Gastrocnemius medialis (tissue), 4 donors: ENCODE data around the gene SEMA4C. TPM values are rescaled to one million over a fixed set of nuclear protein-coding genes. Genes with fewer than 3 reads are reported as not detected.

ENCODE experiments used
- ATAC-seq, 2 donors: fragments of 150-250 bp; one replicate each; pipeline ENCODE4 v1.9.1; 2016
- DNase-seq, 2 donors: peaks; one replicate each; pipeline ENCODE4 v3.0.0-alpha.2; 2019
- H3K27ac ChIP-seq, 4 donors: fragments of 200-600 bp; sonication (generic); 1 replicate in 1 of 4; 2 replicates in 3 of 4; pipeline ENCODE4 v1.5.1; 2016 to 2018; ENCODE audit warnings: mild to moderate bottlenecking in 2 of 4, moderate library complexity in 1 of 4
- H3K27me3 ChIP-seq, 3 donors: fragments of 200-600 bp; sonication (generic) in 2 of 3; 1 replicate in 1 of 3; 2 replicates in 2 of 3; pipeline versions ENCODE4 v1.5.1 to v1.6.0; 2016 to 2019; ENCODE audit warnings: mild to moderate bottlenecking in 1 of 3, moderate library complexity in 1 of 3
- H3K36me3 ChIP-seq, 2 donors: fragments of 200-600 bp; sonication (generic) in 1 of 2; one replicate each; pipeline ENCODE4 v1.5.1; 2017 to 2018
- H3K4me1 ChIP-seq, 2 donors: fragments of 200-600 bp; sonication (generic) in 1 of 2; one replicate each; pipeline ENCODE4 v1.5.1; 2016 to 2017; ENCODE audit warnings: mild to moderate bottlenecking in 2 of 2
- H3K4me3 ChIP-seq, 4 donors: fragments of 200-600 bp; sonication (generic) in 3 of 4; 1 replicate in 1 of 4; 2 replicates in 3 of 4; pipeline ENCODE4 v1.5.1; 2016 to 2019; ENCODE audit warnings: mild to moderate bottlenecking in 2 of 4
- H3K9me3 ChIP-seq, 3 donors: fragments of 200-600 bp; sonication (generic) in 2 of 3; 1 replicate in 1 of 3; 2 replicates in 2 of 3; pipeline ENCODE4 v1.5.1; 2016 to 2019
- CTCF ChIP-seq, 5 experiments: fragments of 450-650 bp in 3 of 5; fragments of 200-600 bp in 2 of 5; sonication (generic) in 2 of 5; IDR thresholded peaks in 4 of 5; conservative IDR thresholded peaks in 1 of 5; 1 replicate in 4 of 5; 2 replicates in 1 of 5; pipeline ENCODE4 v1.5.1; 2016 to 2019; ENCODE audit warnings: antibody characterized with exemption in 5 of 5, mild to moderate bottlenecking in 3 of 5, moderate library complexity in 3 of 5
- POLR2A ChIP-seq, 2 donors: fragments of 450-650 bp; IDR thresholded peaks; one replicate each; pipeline ENCODE4 v1.6.1; 2017; ENCODE audit warnings: antibody characterized with exemption in 2 of 2, mild to moderate bottlenecking in 2 of 2, moderate library complexity in 2 of 2
- in situ Hi-C, 4 donors: fragments of 200-750 bp; cut with MboI; loops; one replicate each; pipeline versions ENCODE4 v1.15.0 to v1.8.0; 2017; ENCODE audit warnings: low sequenced_read_pairs in 4 of 4
- intact Hi-C: fragments of 100-400 bp; cut with DNase I; formaldehyde crosslinking; loops from one replicate; pipeline ENCODE4 v1.15.1; 2023; ENCODE audit warnings: low total_unique reads
- total RNA-seq, 4 donors: library from RNA; depleted of rRNA; stranded (reverse); fragments of >200 nt; gene quantifications; one replicate each; pipeline versions ENCODE4 v1.1.0 to v1.2.3, GENCODE V29; 2016

The SEMA4C gene
- total RNA-seq, 4 donors from 2014 or later, result 3.2 to 8.6 (median 6.5) TPM

- Histone ChIP-seq H3K4me3 (no peak overlapping the region), H3K36me3 (peaks cover 0 to 67% of the 10 kb centered on the region in 2 donors), H3K27me3 (no peaks in the 10 kb centered on the region), H3K4me1 (peaks cover 0 to 28% of the 10 kb centered on the region in 2 donors), H3K9me3 (no peaks in the 10 kb centered on the region), H3K27ac (peak overlapping the region in 2 of 4 donors; percentile 13 to 50)
- peak in 1 of 2 donors; percentile 25 for ATAC-seq
- TF ChIP-seq POLR2A (IDR thresholded peaks at IDR 0.05), result no peak
- TF ChIP-seq CTCF (IDR thresholded peaks at IDR 0.05 in 4 of 5, conservative IDR thresholded peaks at IDR 0.05 in 1 of 5), result no peak
- intact Hi-C loops (no loop called here), in situ Hi-C loops (no loop called here)
- DNase-seq, result peak in 1 of 2 donors; percentile 72
These were observed 43.2 kb downstream of the SEMA4C start for GRCh38 chr2:96826546-96827278.

- Histone ChIP-seq H3K36me3 (peaks cover 0 to 51% of the 10 kb centered on the region in 2 donors), H3K4me3 (no peak overlapping the region), H3K27ac (peak overlapping the region in 1 of 4 donors; percentile 47), H3K9me3 (no peaks in the 10 kb centered on the region), H3K27me3 (no peaks in the 10 kb centered on the region), H3K4me1 (peaks cover 13 to 43% of the 10 kb centered on the region in 2 donors)
- intact Hi-C loops, result no loop called here
- TF ChIP-seq CTCF (IDR thresholded peaks at IDR 0.05 in 4 of 5, conservative IDR thresholded peaks at IDR 0.05 in 1 of 5) (no peak), POLR2A (IDR thresholded peaks at IDR 0.05) (no peak)
- ATAC-seq (no peak), DNase-seq (no peak)
- in situ Hi-C loops, result no loop called here
These were observed 44.8 kb downstream of the SEMA4C start for GRCh38 chr2:96825057-96825456.

GRCh38 chr2:96824079-96824870 lies 45.6 kb downstream of the SEMA4C start:
- Histone ChIP-seq H3K4me3 (no peak overlapping the region), H3K9me3 (no peaks in the 10 kb centered on the region), H3K27ac (peak overlapping the region in 1 of 4 donors; percentile 10), H3K36me3 (peaks cover 0 to 43% of the 10 kb centered on the region in 2 donors), H3K27me3 (no peaks in the 10 kb centered on the region), H3K4me1 (peaks cover 21 to 51% of the 10 kb centered on the region in 2 donors)
- in situ Hi-C loops (no loop called here), intact Hi-C loops (no loop called here)
- no peak for TF ChIP-seq POLR2A (IDR thresholded peaks at IDR 0.05)
- ATAC-seq, result no peak
- DNase-seq, result no peak

- peak overlapping the region; percentile 5 to 57 (median 25) for H3K27ac ChIP-seq
- no peak overlapping the region for H3K4me3 ChIP-seq
- DNase-seq (no peak), ATAC-seq (no peak)
- TF ChIP-seq POLR2A (IDR thresholded peaks at IDR 0.05) (no peak), CTCF (IDR thresholded peaks at IDR 0.05 in 4 of 5, conservative IDR thresholded peaks at IDR 0.05 in 1 of 5) (no peak)
- in situ Hi-C loops (no loop called here), intact Hi-C loops (no loop called here)
- peaks cover 0 to 32% of the 10 kb centered on the region in 2 donors for H3K36me3 ChIP-seq
- no peaks in the 10 kb centered on the region for H3K27me3 ChIP-seq
- H3K9me3 ChIP-seq, result no peaks in the 10 kb centered on the region
- peaks cover 32 to 62% of the 10 kb centered on the region in 2 donors for H3K4me1 ChIP-seq
These were observed 46.7 kb downstream of the SEMA4C start for GRCh38 chr2:96823198-96823597.

- peak overlapping the region; percentile 5 to 57 (median 25) for H3K27ac ChIP-seq
- TF ChIP-seq CTCF (IDR thresholded peaks at IDR 0.05 in 4 of 5, conservative IDR thresholded peaks at IDR 0.05 in 1 of 5) (no peak), POLR2A (IDR thresholded peaks at IDR 0.05) (no peak)
- H3K4me3 ChIP-seq, result no peak overlapping the region
- no peaks in the 10 kb centered on the region for H3K9me3 ChIP-seq
- intact Hi-C loops (no loop called here), in situ Hi-C loops (no loop called here)
- no peaks in the 10 kb centered on the region for H3K27me3 ChIP-seq
- ATAC-seq (peak in 1 of 2 donors; percentile 7), DNase-seq (no peak)
- peaks cover 36 to 66% of the 10 kb centered on the region in 2 donors for H3K4me1 ChIP-seq
- H3K36me3 ChIP-seq, result peaks cover 0 to 28% of the 10 kb centered on the region in 2 donors
These were observed 47.1 kb downstream of the SEMA4C start for GRCh38 chr2:96822786-96823185.
